GM19455 (cell line): ENCODE measurements around the gene CLBA1.
A peak's percentile ranks its signal among the peaks of the same experiment; 100 is the strongest.
"Not testable (repeated sequence)": the region's sequence is repeated elsewhere in the genome, so short reads cannot be mapped to it uniquely, and the experiment has no call there.

Experiments
- ATAC-seq: cut with Tn5 transposase; IDR thresholded peaks from one replicate; pipeline ENCODE4 v1.9.1; 2021; ENCODE audit not compliant: unreplicated experiment

The CLBA1 gene

GRCh38 chr14:104985675-104986486, at the start of gene CLBA1:
TSS of gene CLBA1 (plus strand) at chr14:104985788. CDS start at chr14:104986432, 644 bp downstream.
- peak; percentile 92 for ATAC-seq

GRCh38 chr14:104935955-104936354, 49.6 kb upstream of the CLBA1 start:
- ATAC-seq: no peak

- no peak for ATAC-seq
Measured at GRCh38 chr14:104936361-104937155, 49.0 kb upstream of the CLBA1 start.

GRCh38 chr14:104937161-104937560, 48.4 kb upstream of the CLBA1 start:
- ATAC-seq: no peak

- no peak for ATAC-seq
Measured at GRCh38 chr14:104937694-104938365, 47.8 kb upstream of the CLBA1 start.

- no peak for ATAC-seq
Measured at GRCh38 chr14:104938436-104938835, 47.2 kb upstream of the CLBA1 start.

- no peak for ATAC-seq
Measured at GRCh38 chr14:104938960-104939359, 46.6 kb upstream of the CLBA1 start.

- ATAC-seq: no peak
Measured at GRCh38 chr14:104939666-104940410, 45.8 kb upstream of the CLBA1 start.

- ATAC-seq: no peak
Measured at GRCh38 chr14:104940526-104941150, 45.0 kb upstream of the CLBA1 start.

GRCh38 chr14:104941508-104942365, 43.9 kb upstream of the CLBA1 start:
- no peak for ATAC-seq

- ATAC-seq: no peak
Measured at GRCh38 chr14:104942586-104942985, 43.0 kb upstream of the CLBA1 start.

GRCh38 chr14:104943216-104944015, 42.2 kb upstream of the CLBA1 start:
- ATAC-seq: not testable (repeated sequence)

- ATAC-seq: not testable (repeated sequence)
Measured at GRCh38 chr14:104944016-104944308, 41.6 kb upstream of the CLBA1 start.

GRCh38 chr14:104944436-104945205, 41.0 kb upstream of the CLBA1 start:
- not testable (repeated sequence) for ATAC-seq

- ATAC-seq: not testable (repeated sequence)
Measured at GRCh38 chr14:104945266-104945665, 40.3 kb upstream of the CLBA1 start.

GRCh38 chr14:104945986-104946965, 39.3 kb upstream of the CLBA1 start:
- not testable (repeated sequence) for ATAC-seq

GRCh38 chr14:104947201-104947600, 38.4 kb upstream of the CLBA1 start:
- ATAC-seq: not testable (repeated sequence)
